ENCODE measurements around the gene EFTUD2.

The EFTUD2 gene

DNA sequence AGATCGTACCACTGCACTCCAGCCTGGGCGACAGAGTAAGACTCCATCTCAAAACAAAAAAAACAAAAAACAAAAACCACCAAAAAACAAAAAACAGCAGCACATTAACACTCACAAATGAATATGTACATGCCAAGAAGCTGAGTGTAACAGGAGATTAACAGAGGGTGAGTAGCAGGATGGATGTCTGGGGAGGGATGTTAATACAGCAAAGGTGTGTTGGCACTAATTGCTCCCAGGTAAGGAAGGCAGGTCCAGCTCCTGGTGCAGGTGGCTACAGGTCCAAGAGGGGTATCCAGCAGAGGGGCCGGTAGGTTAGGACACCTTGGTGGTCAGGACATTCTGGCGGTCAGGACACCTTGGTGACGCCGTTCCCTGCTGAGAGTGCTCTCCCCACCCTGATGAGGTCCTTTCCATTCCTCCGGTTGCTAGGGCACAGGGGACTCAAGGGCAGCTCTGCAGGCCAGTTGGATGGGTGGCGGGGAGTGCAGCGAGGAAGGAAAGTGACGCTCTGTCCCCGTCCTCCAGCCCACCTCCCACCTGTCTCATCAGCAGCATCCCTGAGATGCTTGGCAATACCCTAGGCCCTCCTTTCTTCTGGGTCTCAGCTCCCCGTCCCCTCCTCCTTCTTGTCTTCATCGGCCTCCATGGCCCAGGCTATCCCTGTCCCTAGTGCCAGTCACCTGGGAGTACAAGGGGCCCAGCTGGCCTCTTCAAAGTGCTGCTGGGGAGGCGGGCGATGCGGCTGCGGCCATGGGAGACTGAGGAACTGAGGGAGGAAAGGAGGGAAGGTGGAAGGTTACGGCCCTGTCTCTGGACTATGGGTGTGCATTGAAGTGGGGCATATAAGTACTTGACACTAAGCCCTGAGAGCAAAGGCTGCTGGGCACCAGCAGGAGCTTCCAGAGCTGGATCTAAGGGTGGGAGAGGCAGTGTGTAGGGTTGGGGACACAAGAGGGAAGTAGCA, 26.8 kb upstream of the EFTUD2 start:
- DNase-seq: no peak

DNA sequence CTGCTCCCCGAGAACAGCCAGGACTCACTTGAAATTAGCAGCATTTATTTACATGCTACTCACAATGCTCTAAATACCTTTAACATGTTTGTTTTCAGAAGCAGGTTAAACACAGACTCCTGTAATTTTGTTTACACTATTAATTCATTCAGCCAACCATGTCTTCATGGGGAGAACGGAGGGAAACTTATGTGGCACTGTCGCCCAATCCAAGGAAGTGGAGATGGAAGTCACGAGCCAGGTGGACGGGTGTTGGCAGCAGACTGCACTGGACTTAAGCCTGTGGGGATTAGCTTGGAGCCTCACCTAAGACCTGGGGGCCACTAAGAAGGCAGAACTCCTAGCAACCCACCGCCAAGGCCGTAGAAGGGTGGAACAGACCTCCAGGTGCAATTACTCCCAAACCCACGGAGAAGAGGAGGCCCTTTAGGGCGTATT, 24.9 kb upstream of the EFTUD2 start:
- DNase-seq: no peak

DNA sequence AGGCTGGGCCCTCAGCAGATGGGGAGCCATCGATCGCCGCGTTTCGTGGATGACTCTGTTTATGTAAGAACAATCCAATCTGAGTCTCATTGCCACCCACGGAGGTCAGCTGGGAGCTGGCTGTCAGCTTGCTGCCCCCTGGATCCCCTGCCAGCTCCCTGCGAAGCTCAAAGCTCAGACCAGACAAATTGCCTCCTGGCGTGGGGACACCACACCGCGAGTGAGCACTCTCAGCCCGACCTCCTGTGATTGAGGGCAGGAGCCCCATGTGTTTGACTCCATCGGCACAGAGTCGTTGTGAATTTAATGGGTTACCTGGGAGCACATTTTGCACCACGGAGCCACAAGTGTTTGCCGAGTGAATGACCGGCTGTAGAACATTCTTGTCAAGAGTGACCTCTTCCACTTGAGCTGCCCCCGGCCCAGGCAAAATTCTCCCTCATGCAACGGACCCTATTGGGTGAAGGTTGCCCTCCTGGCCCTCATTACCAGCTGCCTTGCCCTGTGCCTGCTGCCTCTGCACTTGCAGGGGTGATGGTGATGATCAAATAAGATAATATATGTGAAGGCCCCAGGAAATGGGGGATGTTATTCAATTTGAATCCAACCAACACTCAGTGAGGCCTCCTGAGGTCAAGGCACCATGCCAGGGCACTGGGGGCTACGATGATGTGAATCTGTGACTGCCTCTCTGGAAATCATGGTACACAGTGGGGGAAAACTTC, 23.7 kb upstream of the EFTUD2 start:
- DNase-seq: no peak

DNA sequence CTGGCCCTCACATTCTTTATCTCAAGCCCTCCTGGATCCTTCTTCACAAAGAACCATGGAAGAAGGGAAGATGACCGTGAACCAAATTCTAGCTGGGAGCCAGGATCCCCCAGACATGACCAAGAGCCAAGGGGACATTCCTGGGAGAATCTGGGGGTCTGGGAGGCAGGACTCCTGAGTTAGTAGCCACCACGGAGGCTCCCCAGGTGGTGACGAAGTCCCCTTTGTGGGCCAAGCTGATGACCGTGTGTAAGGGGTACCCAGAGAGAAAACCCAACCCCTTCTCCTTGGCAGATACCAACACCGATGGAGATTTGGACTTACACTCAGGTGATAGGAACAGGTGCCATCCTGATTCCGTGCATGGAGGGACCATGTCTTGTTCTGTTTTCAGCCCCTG, 22.9 kb upstream of the EFTUD2 start:
- DNase-seq: no peak

DNA sequence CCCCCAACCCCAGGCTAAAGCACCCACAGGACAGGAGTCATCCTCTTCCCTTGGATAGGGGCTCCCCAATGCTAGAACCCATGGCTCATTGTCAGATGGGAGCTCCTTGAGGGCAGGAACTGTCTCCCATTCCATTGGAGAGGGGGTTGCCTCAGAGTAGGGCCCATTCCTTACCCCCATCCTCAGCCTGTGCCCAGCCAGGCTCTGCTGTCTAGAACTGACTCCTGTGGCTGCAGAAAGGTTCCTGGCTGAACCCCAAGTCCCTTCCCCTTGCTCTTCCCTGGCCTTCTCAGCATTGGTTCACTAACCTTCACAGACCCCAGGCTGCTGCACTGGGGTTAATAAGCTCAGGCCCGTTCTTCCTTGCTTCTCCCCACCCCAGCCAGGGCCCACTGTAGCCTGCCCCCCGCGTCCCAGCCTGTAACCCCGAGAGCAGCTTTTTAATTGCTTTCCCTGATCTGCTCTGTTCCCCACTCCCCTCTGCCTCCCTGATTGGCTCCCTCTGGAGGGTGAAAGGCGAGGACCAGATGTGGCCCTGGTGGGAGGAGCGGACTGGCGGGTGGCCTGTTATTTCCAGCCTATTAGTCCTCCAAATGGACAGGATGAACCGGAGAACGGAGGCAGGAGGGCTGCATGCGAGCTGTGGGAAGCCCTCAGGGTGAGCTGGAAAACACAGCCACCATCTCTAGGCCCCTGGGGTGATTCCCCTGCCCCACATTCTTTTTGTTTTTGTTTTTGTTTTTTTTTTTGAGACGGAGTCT, 22.1 kb upstream of the EFTUD2 start:
- no peak for DNase-seq

DNA sequence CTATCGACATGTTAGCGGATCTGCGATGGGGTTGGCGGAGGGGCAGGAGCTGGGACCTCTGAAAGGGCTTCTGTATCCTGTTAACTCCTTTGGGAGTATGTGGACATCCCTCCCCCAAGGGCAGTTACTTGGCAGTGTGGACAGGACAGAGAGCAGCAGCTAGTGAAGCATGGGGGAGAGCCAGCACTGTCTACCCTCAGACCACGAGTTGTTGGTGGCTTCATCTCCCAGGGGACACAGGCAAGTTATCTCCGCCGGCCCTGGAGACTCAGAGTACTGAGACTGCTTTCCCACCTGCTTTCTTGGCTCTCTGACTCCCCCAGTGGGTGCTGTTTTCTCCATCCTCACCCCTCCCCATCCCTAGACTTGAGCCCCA, 21.3 kb upstream of the EFTUD2 start:
- no peak for DNase-seq

DNA sequence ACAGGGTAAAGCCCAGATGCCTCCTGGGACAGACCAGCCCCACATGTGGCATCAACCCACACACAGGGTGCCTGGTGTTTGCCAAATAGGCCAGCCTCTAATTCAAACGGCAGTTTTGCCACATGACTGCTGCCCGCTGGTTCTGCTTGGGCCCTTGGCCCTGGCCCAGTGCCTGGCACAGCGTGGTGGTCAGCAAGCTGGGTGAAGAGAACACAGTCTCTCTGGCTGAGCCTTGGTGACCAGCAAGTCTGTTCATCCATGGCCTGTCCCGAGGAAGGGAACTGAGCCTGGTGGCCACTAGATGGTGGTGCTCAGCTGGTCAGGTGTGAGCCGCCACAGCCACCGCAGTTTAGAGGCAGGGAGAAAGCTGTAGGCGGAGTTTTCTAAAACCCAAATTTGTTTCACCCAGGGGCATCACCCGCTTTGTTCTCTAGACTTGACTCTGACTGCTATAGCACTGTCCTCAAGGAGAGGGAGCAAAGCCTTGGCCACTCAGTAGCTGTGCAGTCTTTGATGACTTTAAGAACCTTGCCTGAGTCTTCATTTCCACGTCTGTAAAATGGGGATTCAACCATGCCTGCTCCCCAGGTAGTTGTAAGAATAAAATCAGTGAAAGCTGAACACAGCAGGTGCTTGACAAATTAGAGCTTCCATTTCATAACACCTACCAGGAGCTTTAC, 20.8 kb upstream of the EFTUD2 start:
- peak; percentile 66 for DNase-seq

DNA sequence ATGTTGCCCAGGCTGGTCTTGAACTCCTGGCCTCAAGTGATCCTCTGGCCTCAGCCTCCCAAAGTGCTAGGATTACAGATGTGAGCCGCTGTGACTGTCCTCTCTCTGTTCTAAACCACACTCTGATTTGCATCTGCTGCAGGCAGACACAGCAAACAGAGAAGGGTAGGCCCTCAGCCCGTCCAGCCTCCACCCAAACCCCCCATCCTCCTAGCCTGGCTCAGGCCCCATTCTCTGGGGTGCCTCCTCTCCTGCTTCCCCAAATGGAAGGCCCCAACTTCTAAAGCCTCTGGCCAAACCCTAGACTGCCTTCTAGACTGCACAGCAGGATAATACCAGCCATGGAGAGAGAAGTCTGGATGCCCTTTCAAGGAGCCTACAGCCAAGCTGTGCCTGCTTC, 20.2 kb upstream of the EFTUD2 start:
- no peak for DNase-seq

DNA sequence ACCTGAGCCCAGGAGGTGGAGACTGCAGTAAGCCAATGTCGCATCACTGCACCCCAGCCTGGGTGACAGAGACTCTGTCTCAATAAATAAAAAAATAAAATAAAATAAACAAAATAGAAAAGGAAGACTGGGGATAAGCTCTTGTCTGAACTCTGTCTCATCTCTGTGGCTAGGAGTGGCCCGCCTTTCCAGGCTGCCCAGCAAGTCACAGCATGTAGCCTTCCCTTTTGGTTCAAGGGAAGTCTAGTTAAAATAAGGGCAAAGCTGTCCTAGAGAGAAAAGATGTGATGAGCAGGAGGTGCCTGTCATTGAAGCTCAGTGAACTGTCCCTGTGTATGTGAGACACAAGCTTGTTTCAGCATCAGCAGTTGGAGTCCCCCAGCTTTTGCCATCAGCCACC, 18.8 kb upstream of the EFTUD2 start:
- no peak for DNase-seq

DNA sequence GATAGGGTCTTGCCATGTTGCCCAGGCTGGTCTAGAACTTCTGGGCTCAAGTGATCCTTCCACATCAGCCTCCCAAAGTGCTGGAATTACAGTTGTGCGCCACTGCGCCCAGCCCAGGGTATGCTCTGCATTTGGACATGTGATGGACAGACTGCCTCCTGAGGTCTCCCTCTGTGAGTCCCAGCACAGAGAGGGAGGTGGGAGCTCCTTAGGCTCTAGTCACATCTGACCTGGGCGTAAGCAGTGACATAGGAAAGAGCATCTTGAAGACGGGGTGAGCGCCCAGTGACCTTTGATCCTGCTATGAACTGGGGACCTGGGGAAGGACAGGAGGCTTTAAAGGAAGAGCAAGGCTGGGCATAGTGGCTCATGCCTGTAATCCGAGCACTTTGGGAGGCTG, 18.2 kb upstream of the EFTUD2 start:
- no peak for DNase-seq

DNA sequence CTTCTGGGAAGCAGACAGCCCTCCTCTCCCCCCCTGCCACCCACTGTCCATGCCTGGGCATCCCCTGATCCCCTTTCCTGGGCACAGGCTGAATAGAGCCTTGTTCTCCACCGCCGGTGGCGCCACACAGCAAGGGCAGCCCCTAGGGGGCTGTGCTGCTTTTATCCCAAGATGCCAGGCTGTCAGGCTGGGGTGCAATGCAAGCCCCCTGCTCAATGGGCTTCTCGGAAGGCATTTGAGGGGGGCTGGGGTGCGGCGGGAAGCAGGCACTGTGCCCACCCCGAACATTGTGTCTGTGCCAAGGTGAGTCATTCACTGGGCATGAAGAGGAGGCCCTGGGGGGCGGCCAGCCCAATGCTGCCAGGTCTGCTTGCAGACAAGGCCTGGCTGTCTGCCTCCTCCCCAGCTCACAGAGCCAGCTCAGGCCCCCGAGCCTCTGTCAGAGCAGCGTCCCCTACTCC, 17.6 kb upstream of the EFTUD2 start:
- DNase-seq: no peak

DNA sequence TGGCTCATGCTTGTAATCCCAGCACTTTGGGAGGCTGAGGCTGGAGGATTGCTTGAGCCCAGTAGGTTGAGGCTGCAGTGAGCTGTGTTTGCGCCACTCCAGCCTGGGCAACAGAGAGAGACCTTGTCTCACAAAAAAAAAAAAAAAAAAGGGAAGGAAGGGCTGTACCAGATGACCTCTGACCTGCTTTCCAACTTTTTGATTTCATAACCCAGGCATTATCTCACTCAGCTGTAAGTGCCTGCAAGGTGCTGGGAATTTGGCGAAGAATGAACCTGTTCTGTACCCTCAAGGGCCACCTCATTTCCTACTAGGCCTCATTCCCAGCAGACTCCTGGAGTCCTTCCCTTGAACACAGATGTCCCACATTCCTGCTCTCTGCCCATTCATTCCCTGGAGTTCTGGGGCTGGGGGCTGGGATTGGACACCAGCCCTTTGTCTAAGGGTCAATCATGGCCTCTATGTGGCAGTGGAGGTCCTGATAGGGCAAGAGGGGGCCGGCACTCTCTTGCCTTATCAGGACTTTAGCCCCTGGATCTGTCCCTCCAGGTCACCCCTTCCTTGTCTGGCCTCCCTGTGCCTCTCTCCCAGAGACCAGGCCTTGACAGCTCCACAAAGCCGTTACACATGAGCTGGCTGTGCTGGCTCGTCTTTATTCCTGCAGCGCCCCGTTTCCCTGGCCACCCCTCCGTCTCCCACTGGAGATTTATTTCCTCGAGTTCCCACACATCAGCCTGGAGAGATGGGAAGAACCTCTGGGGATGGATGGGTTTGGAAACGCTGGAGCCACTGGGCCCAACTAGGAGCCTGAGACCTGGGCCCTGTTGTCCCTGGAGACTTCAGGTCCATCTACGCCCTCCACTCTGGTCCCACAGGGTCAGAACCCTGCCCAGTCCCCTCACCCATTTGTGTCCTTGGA, 16.9 kb upstream of the EFTUD2 start:
- DNase-seq: no peak

DNA sequence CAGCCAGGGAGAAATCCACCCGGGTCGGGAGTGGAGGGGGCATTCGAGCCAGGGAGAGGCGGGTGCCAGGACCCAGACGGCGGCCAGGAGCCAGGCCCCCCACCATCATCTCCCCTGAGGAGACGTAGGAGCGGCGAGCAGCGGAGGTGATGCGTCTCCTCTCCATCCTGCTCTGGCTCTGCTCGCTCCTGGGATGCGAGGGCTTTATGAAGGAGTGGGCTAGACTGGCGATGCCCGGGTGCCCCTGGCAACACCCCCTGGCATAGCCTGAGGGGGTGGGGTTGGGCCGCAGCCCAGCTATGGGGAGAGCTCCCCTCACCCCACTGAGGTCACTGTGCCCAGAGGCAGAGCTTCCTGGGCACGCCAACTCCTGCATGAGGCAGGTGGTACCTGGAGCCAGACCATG, 16.1 kb upstream of the EFTUD2 start, which contains the start of gene GFAP:
TSS of gene GFAP (minus strand) at position 180 of the 406 bp plus-strand sequence. CDS start at position 166, 14 bp downstream.
- DNase-seq: no peak

DNA sequence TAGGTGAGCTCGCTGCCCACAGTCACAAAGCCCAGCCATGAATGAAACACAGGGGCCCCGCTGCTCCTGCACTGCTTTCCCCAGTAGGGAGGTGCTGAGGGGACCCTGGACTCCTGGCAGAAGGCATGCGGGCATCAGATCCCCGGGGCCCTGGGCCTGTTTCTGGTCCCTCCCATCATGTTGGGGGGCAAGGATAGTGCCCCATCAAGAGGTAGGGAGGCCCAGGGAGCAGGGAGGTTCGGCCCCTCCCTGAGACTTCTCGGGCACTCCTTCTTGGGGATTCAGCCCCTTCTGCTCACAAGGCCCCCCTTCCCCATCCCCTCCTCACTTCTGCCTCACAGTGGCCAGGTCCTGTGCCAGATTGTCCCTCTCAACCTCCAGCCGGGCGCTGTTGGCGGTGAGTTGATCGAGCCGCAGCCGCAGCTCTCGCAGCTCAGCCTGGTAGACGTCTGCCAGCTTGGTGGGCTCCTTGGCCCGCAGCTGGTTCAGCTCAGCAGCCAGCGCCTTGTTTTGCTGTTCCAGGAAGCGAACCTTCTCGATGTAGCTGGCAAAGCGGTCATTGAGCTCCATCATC, 15.5 kb upstream of the EFTUD2 start:
- DNase-seq: no peak

DNA sequence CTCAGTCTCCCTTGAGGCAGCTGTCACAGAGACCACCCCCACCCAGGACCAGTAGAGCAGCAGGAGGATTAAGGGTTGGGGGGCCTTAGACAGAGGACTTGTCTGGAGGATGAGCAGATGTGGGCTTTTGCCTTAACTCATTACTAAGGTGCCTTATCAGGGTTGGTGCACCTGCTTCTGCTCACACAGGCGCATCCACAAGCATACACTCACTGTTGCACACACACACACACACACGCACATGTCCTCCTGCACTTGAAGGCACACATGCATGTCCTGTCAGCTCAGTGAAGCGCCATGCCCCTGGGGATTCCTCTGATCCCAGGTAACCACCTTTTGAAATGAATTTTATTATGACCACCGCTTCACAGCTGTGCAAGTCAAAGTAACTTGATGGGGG, 14.9 kb upstream of the EFTUD2 start:
- DNase-seq: no peak

DNA sequence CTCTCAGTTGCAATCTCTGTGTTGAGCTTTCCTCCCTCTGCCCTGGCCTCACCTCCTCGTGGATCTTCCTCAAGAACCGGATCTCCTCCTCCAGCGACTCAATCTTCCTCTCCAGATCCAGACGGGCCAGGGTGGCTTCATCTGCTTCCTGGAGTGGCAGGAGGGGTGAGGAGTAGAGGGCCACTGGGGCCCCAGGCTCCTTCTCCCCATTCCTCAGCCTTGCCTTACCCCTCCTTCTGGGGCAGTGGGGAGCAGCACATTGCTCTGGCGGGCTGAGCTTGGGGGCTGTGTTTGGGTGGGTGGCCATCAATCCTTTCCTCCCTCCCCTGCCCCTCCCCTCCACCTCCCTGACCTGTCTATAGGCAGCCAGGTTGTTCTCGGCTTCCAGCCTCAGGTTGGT, 14.4 kb upstream of the EFTUD2 start:
- no peak for DNase-seq

DNA sequence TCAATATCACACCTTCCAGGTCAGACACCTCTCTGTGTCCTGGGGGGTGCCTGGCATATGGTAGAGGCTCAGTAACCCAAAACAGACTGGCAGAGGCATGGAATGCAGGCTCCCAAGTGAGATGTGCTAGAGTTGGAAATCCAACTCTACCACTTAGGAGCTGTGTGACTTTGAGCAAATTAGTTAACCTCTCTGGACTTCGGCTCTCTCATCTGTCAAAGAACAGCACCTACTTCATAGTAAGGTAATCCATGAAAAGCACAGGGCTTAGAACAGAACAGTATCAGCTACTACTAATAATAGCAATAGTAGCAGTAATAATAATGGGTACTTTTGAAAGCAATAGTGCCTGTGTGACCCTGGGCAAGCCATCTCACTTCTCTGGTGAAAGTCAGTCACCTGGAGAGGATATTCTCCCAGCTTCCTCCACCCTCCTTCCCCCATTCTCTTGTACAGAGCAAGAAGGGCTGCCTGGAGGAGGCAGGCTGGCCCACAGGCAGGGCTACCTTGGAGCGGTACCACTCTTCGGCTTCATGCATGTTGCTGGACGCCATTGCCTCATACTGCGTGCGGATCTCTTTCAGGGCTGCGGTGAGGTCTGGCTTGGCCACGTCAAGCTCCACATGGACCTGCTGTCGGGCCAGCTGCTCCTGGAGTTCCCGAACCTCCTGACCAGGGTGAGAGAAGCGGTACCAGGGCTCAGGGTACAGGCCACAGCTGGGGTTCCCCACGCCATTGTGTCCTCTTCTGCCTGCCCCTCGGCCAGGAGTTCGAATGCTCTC, 13.7 kb upstream of the EFTUD2 start:
- DNase-seq: no peak

DNA sequence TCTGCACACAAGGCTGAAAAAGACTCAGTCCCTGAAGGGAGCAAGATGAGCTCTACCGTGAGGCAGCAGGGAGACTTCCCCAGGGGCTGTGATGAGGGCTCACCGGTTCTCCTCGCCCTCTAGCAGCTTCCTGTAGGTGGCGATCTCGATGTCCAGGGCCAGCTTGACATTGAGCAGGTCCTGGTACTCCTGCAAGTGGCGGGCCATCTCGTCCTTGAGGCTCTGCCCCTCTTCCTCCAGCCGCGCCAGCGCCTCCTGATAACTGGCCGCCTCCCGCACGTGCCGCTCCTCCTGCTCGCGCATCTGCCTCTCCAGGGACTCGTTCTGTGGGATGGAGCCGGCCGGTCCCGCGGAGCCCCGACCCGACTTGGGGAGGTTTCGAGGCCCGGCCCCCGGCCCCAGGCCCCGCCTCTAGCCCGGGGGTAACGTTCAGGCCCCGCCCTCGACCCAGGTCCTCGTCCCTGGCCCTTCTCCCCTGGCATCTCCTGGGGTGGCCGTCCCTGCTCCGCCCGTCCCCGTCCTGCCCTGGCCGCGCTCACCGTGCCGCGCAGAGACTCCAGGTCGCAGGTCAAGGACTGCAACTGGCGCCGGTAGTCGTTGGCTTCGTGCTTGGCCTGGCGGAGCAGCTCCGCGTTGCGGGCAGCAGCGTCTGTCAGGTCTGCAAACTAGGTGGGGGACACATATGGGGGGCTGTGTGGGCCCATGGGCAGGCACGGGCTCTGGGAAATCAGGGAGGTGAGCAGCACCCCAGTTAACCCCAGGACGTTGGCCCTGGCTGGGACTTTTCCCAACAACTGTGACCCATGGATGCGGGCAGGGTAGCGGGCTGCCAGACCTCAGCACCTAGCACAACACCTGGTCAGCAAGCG, 12.1 kb upstream of the EFTUD2 start:
- DNase-seq: peak; percentile 61

Measured in activated CD4-positive, alpha-beta T cell treated with anti-CD3 and anti-CD28 coated beads, Interleukin-10, Interleukin-2, amounts not matched to agents 100 ng/mL and 50 ng/mL, durations not matched to agents 16 hours and 8 hours (primary cell).